Thyroid gland (tissue), 4 donors: ENCODE results near the gene MTG1. TPM values are rescaled to one million over a fixed set of nuclear protein-coding genes. Genes with fewer than 3 reads are reported as not detected.
A peak's percentile ranks its signal among the peaks of the same experiment; 100 is the strongest.
"Not testable (repeated sequence)": the region's sequence is repeated elsewhere in the genome, so short reads cannot be mapped to it uniquely, and the experiment has no call there.

ENCODE experiments used
- DNase-seq, 2 donors: peaks; one replicate each; pipeline ENCODE4 v3.0.0-alpha.2; 2019
- H3K27ac ChIP-seq, 3 donors: fragments of 200-600 bp; sonication (generic); 1 replicate in 2 of 3; 2 replicates in 1 of 3; pipeline ENCODE4 v1.5.1; 2016 to 2019; ENCODE audit warnings: mild to moderate bottlenecking in 1 of 3, moderate library complexity in 1 of 3
- H3K27me3 ChIP-seq: fragments of 200-600 bp; sonication (generic); one replicate; pipeline ENCODE4 v1.5.1; 2019
- H3K36me3 ChIP-seq, 2 donors: fragments of 200-600 bp; sonication (generic); one replicate each; pipeline ENCODE4 v1.5.1; 2016 to 2019
- H3K4me1 ChIP-seq, 2 donors: fragments of 200-600 bp; sonication (generic); one replicate each; pipeline ENCODE4 v1.5.1; 2017 to 2019
- H3K4me3 ChIP-seq, 3 donors: fragments of 200-600 bp; sonication (generic); replicated peaks in 1 of 3; 1 replicate in 2 of 3; 2 replicates in 1 of 3; pipeline ENCODE4 v1.5.1; 2016; ENCODE audit warnings: mild to moderate bottlenecking in 1 of 3
- H3K9me3 ChIP-seq: fragments of 200-600 bp; sonication (generic); one replicate; pipeline ENCODE4 v1.5.1; 2017
- CTCF ChIP-seq, 6 experiments: fragments of 200-600 bp in 3 of 6; fragments of 450-650 bp in 3 of 6; sonication (generic) in 3 of 6; IDR thresholded peaks; one replicate each; pipeline ENCODE4 v1.5.1; 2016 to 2019; ENCODE audit warnings: antibody characterized with exemption in 6 of 6, mild to moderate bottlenecking in 2 of 6, inconsistent platforms in 1 of 6, moderate library complexity in 1 of 6
- POLR2A ChIP-seq, 2 donors: fragments of 450-650 bp; IDR thresholded peaks; one replicate each; pipeline ENCODE4 v1.6.1; 2017; ENCODE audit warnings: antibody characterized with exemption in 2 of 2, mild to moderate bottlenecking in 2 of 2, moderate library complexity in 1 of 2
- WGBS, 2 donors: methylation state at CpG; one replicate each; pipeline ENCODE4 v1.1.5; 2017; 5-methylcytosine and 5-hydroxymethylcytosine counted together
- intact Hi-C: fragments of 100-400 bp; cut with DNase I; formaldehyde crosslinking; loops from one replicate; pipeline ENCODE4 v1.15.1; 2023
- total RNA-seq, 4 donors: library from RNA; depleted of rRNA; stranded (reverse); fragments of >200 nt; gene quantifications; one replicate each; pipeline ENCODE4 v1.2.3, GENCODE V29; 2016

Gene MTG1
- total RNA-seq, 4 donors from 2014 or later = 23.8 to 40.8 (median 35.0) TPM

DNA sequence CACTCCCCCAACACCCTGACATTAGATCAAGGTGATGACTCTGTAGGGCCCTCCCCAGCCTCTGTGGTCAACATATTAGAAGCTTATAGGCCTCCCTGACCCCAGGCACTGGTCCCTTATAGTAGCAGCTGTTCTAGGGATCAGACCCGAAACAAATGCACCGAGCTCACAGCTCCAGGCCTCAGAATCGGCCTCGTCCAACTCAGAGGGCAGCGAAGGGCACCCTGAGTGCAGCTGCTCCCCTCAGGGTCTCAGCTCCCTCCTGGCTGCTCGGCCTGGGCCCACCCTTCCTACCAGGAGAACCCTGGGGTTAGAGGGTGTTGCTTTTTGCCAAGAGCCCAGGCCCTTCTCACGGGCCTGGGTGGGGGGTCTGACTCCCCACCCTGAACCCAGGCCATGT is 25.8 kb upstream of the MTG1 start:
- Histone ChIP-seq H3K27me3 (no peaks in the 10 kb centered on the region), H3K4me3 (no peak overlapping the region), H3K27ac (peak overlapping the region in 1 of 3 donors; percentile 11), H3K4me1 (peaks cover 7 to 23% of the 10 kb centered on the region in 2 donors), H3K36me3 (peaks cover 40 to 48% of the 10 kb centered on the region in 2 donors), H3K9me3 (no peaks in the 10 kb centered on the region)
- 89 to 93% methylated on average over 3 to 6 of the region's 7 CpGs for WGBS, 2 donors
- TF ChIP-seq CTCF (IDR thresholded peaks at IDR 0.05) (no peak), POLR2A (IDR thresholded peaks at IDR 0.05) (no peak)
- DNase-seq = no peak
- intact Hi-C loops = no loop called here

GRCh38 chr10:133370030-133370786 is 23.7 kb upstream of the MTG1 start:
- peaks cover 27 to 37% of the 10 kb centered on the region in 2 donors for H3K36me3 ChIP-seq
- TF ChIP-seq POLR2A (IDR thresholded peaks at IDR 0.05) = no peak
- no peak for TF ChIP-seq CTCF (IDR thresholded peaks at IDR 0.05)
- no peak for DNase-seq
- no peak overlapping the region for H3K4me3 ChIP-seq
- peaks cover 13 to 28% of the 10 kb centered on the region in 2 donors for H3K4me1 ChIP-seq
- H3K27me3 ChIP-seq = no peaks in the 10 kb centered on the region
- no peaks in the 10 kb centered on the region for H3K9me3 ChIP-seq
- H3K27ac ChIP-seq = no peak overlapping the region
- intact Hi-C loops = no loop called here
- WGBS, 2 donors = 90 to 93% methylated on average over 12 to 24 of the region's 24 CpGs

GRCh38 chr10:133372507-133372906 is 21.4 kb upstream of the MTG1 start:
- Histone ChIP-seq H3K27ac (peak overlapping the region in 1 of 3 donors; percentile 5), H3K4me3 (peak overlapping the region in 1 of 3 donors; percentile 80), H3K4me1 (peaks cover 13 to 25% of the 10 kb centered on the region in 2 donors), H3K9me3 (no peaks in the 10 kb centered on the region), H3K36me3 (peaks cover 12 to 21% of the 10 kb centered on the region in 2 donors), H3K27me3 (no peaks in the 10 kb centered on the region)
- peak; percentile 59 to 72 for DNase-seq
- WGBS, 2 donors = 34% methylated on average over 9 of the region's 20 CpGs; no CpG with 5 or more reads in 1 of the 2 donors
- TF ChIP-seq POLR2A (IDR thresholded peaks at IDR 0.05) = no peak
- intact Hi-C loops = no loop called here

DNA sequence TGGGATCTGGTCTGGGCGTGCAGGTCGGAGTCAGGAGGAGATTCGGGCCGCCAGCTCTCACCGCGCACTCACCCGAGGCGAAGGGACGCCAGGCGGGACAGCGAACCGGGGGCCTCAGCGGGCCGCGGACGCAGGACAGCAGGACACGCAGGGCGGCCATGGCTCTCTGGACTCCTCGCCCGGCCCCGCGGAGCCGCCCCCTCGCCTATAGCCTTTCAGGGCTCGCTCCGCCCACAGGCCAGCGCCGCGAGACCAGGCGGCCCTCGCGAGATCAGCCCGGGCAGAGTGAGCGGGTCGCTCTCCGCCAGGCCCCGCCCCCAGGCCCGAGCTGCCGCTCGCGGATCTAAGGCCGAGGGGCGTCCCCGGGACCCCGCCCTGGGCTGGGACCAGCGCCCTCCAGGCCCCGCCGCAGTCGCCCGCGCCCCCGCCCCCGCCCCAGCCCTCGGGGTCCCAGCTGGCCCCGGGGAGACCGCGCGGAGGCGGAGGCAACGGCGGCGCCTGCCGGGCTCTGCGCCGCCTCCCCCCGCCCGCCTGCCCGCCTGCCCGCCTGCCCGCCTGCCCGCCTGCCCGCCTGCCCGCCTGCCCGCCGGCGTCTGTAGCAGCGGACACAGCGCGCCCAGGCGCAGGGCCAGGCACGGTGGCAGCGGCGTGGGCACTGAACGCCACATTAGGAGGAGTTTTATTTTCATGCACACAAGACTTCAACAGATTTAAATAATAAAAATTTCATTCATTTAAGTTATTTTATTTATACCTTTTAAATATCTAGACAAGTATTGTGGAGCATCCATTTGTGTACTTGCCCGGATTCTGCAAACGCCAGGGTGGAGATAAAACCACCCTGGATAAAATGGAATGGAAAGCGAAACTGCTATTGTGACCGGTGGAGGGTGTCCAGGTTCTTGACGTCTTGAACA is 20.5 kb upstream of the MTG1 start, which contains the start of gene ECHS1:
TSS of gene ECHS1 (minus strand) at position 181 of the 917 bp plus-strand sequence. CDS start at position 160, 21 bp downstream.
- TF ChIP-seq POLR2A (IDR thresholded peaks at IDR 0.05) = peak; percentile 49 to 86
- no peak for TF ChIP-seq CTCF (IDR thresholded peaks at IDR 0.05)
- intact Hi-C loops = no loop called here
- peak; percentile 97 for DNase-seq
- Histone ChIP-seq H3K4me3 (peak within 1 kb of the TSS in 2 of 3 donors; percentile 42 to 80), H3K9me3 (no peaks in the 10 kb centered on the region), H3K36me3 (peaks cover 11 to 21% of the 10 kb centered on the region in 2 donors), H3K27me3 (no peaks in the 10 kb centered on the region), H3K4me1 (peaks cover 17 to 25% of the 10 kb centered on the region in 2 donors), H3K27ac (peak within 1 kb of the TSS; percentile 62 to 85 (median 73))
- 1% methylated on average over 38 to 46 of the region's 89 CpGs for WGBS, 2 donors

GRCh38 chr10:133375357-133376115 is 18.4 kb upstream of the MTG1 start:
- Histone ChIP-seq H3K27me3 (no peaks in the 10 kb centered on the region), H3K36me3 (peaks cover 0 to under 1% of the 10 kb centered on the region in 2 donors), H3K27ac (no peak overlapping the region), H3K9me3 (no peaks in the 10 kb centered on the region), H3K4me3 (no peak overlapping the region), H3K4me1 (peaks cover 23 to 30% of the 10 kb centered on the region in 2 donors)
- DNase-seq = no peak
- TF ChIP-seq POLR2A (IDR thresholded peaks at IDR 0.05) (no peak), CTCF (IDR thresholded peaks at IDR 0.05) (no peak)
- intact Hi-C loops = loop anchor here (5.0 kb wide), 1 partner anchor 63 kb away; no protein-coding TSS in a partner anchor
- whole genome bisulfite sequencing, 2 donors = 83 to 87% methylated on average over 12 of the region's 12 CpGs

- not testable (repeated sequence) for H3K36me3 ChIP-seq, H3K27me3 ChIP-seq, H3K27ac ChIP-seq, H3K4me3 ChIP-seq, DNase-seq, H3K9me3 ChIP-seq
- peaks cover 23 to 30% of the 10 kb centered on the region in 2 donors for H3K4me1 ChIP-seq
- intact Hi-C loops = loop anchor here (5.0 kb wide), 1 partner anchor 64 kb away; no protein-coding TSS in a partner anchor
- 95 to 96% methylated on average over 5 of the region's 5 CpGs for WGBS, 2 donors
Measured at GRCh38 chr10:133376183-133376582, 17.8 kb upstream of the MTG1 start.
